H1 (cell line): Measurements from ENCODE around the gene COL1A1. TPM values are rescaled to one million over a fixed set of nuclear protein-coding genes. Genes with fewer than 3 reads are reported as not detected.
A peak's percentile ranks its signal among the peaks of the same experiment; 100 is the strongest.

Source experiments
- CTCF ChIA-PET: fragments of 300-600 bp; sonication (Branson Sonifier 250); formaldehyde crosslinking; loops from one replicate; lab custom pipeline; 2021; ENCODE audit not compliant: partially characterized antibody; lab: Charles Lee
- POLR2A ChIA-PET: fragments of 300-600 bp; sonication (Branson Sonifier 250); formaldehyde crosslinking; loops from one replicate; lab custom pipeline; 2021; ENCODE audit warnings: inconsistent platforms; ENCODE audit not compliant: partially characterized antibody; lab: Charles Lee
- DNase-seq, 2 experiments: peaks; one replicate each; pipeline versions ENCODE4 v3.0.0 to v3.0.0-alpha.2; 2010 to 2022; ENCODE audit warnings: low spot score in 2 of 2, low read depth in 1 of 2, mixed read lengths in 1 of 2
- FAIRE-seq: peaks from 2 replicates; lab custom pipeline; 2011; peaks lifted over from hg19 to GRCh38; lab: Jason Lieb, UNC
- H2AFZ ChIP-seq: 2 replicates; pipeline ENCODE4 v1.8.1; 2012; ENCODE audit warnings: low read length, inconsistent platforms
- H2AK5ac ChIP-seq: 2 replicates; pipeline ENCODE4 v1.6.1; 2013; ENCODE audit warnings: low read depth, low read length
- H2BK120ac ChIP-seq: replicated peaks from 2 replicates; pipeline ENCODE3; 2013; ENCODE audit warnings: low read depth, low read length, inconsistent platforms
- H2BK12ac ChIP-seq: 2 replicates; pipeline ENCODE4 v1.6.1; 2013; ENCODE audit warnings: low read depth, low read length
- H2BK15ac ChIP-seq: 2 replicates; pipeline ENCODE4 v1.6.1; 2013; ENCODE audit warnings: low read length
- H2BK20ac ChIP-seq: 2 replicates; pipeline ENCODE4 v1.6.1; 2013; ENCODE audit warnings: low read length
- H2BK5ac ChIP-seq: 2 replicates; pipeline ENCODE4 v1.6.1; 2013; ENCODE audit warnings: low read depth, low read length
- H3K14ac ChIP-seq: 2 replicates; pipeline ENCODE4 v1.6.1; 2013; ENCODE audit warnings: inconsistent platforms; ENCODE audit not compliant: insufficient read length
- H3K18ac ChIP-seq: 2 replicates; pipeline ENCODE4 v1.6.1; 2013; ENCODE audit warnings: low read length; ENCODE audit errors: extremely low read depth
- H3K23ac ChIP-seq: 2 replicates; pipeline ENCODE4 v1.6.1; 2013; ENCODE audit warnings: inconsistent platforms; ENCODE audit not compliant: insufficient read length
- H3K23me2 ChIP-seq: 2 replicates; pipeline ENCODE4 v1.6.1; 2013; ENCODE audit warnings: low read depth, low read length
- H3K27ac ChIP-seq: 2 replicates; pipeline ENCODE4 v1.6.1; 2011; ENCODE audit warnings: low read depth, low read length, inconsistent platforms
- H3K27me3 ChIP-seq, 4 experiments: replicated peaks in 1 of 4; 1 replicate in 1 of 4; 2 replicates in 3 of 4; pipeline versions ENCODE4 v1.6.1 to v1.8.1; 2011 to 2013; ENCODE audit warnings: low read length in 3 of 4, mild to moderate bottlenecking in 3 of 4, inconsistent platforms in 2 of 4, mixed read lengths in 2 of 4, moderate library complexity in 1 of 4; ENCODE audit not compliant: control insufficient read depth in 3 of 4, insufficient read depth in 3 of 4; ENCODE audit errors: extremely low read depth in 1 of 4
- H3K36me3 ChIP-seq, 4 experiments: 2 replicates each; pipeline versions ENCODE4 v1.6.1 to v1.8.1; 2011 to 2013; ENCODE audit warnings: mild to moderate bottlenecking in 4 of 4, low read length in 3 of 4, moderate library complexity in 2 of 4, control low read depth in 1 of 4, inconsistent platforms in 1 of 4; ENCODE audit not compliant: insufficient read depth in 4 of 4, control insufficient read depth in 2 of 4
- H3K4ac ChIP-seq: replicated peaks from 2 replicates; pipeline ENCODE3; 2013; ENCODE audit warnings: low read length, low read depth, mixed read lengths, inconsistent platforms; ENCODE audit not compliant: insufficient read length
- H3K4me1 ChIP-seq, 4 experiments: replicated peaks in 1 of 4; 1 replicate in 1 of 4; 2 replicates in 3 of 4; pipeline versions ENCODE4 v1.6.1 to v1.8.1; 2011 to 2013; ENCODE audit warnings: low read length in 3 of 4, inconsistent platforms in 2 of 4, mixed read lengths in 1 of 4; ENCODE audit not compliant: insufficient read depth in 4 of 4, control insufficient read depth in 3 of 4
- H3K4me2 ChIP-seq, 2 experiments: 2 replicates each; pipeline versions ENCODE4 v1.6.1 to v1.8.1; 2011 to 2013; ENCODE audit warnings: low read depth in 2 of 2, low read length in 2 of 2, control low read depth in 1 of 2, inconsistent platforms in 1 of 2, mild to moderate bottlenecking in 1 of 2; ENCODE audit not compliant: insufficient read depth in 1 of 2
- H3K4me3 ChIP-seq, 4 experiments: fragments of 200-600, 300-600 bp in 1 of 4; sonication (generic), shearing (Covaris generic), sonication (Bioruptor Twin) in 1 of 4; 2 replicates each; pipeline versions ENCODE4 v1.5.1 to v1.8.1; 2011 to 2016; ENCODE audit warnings: low read length in 4 of 4, low read depth in 3 of 4, control low read depth in 2 of 4, inconsistent platforms in 2 of 4, mild to moderate bottlenecking in 2 of 4, mixed read lengths in 1 of 4, moderate library complexity in 1 of 4; ENCODE audit not compliant: insufficient read depth in 2 of 4; ENCODE audit errors: extremely low read depth in 1 of 4
- H3K56ac ChIP-seq: replicated peaks from 2 replicates; pipeline ENCODE3; 2013; ENCODE audit warnings: low read depth, mild to moderate bottlenecking, mixed read lengths, low read length, inconsistent platforms; ENCODE audit not compliant: insufficient read length
- H3K79me1 ChIP-seq: 2 replicates; pipeline ENCODE4 v1.6.1; 2013; ENCODE audit warnings: low read depth, low read length, control low read depth
- H3K79me2 ChIP-seq, 2 experiments: 2 replicates each; pipeline versions ENCODE4 v1.6.1 to v1.8.1; 2012 to 2013; ENCODE audit warnings: low read length in 2 of 2, mild to moderate bottlenecking in 2 of 2, inconsistent platforms in 1 of 2; ENCODE audit not compliant: insufficient read depth in 2 of 2, control insufficient read depth in 1 of 2
- H3K9ac ChIP-seq, 4 experiments: replicated peaks in 1 of 4; 1 replicate in 1 of 4; 2 replicates in 3 of 4; pipeline versions ENCODE4 v1.6.1 to v1.8.1; 2011 to 2013; ENCODE audit warnings: low read depth in 3 of 4, low read length in 3 of 4, control low read depth in 2 of 4, mild to moderate bottlenecking in 2 of 4, moderate library complexity in 2 of 4, inconsistent platforms in 1 of 4; ENCODE audit errors: extremely low read depth in 1 of 4
- H3K9me3 ChIP-seq, 2 experiments: 2 replicates each; pipeline versions ENCODE4 v1.6.1 to v1.8.1; 2012 to 2013; ENCODE audit warnings: mild to moderate bottlenecking in 2 of 2, moderate library complexity in 2 of 2, control low read depth in 1 of 2, inconsistent platforms in 1 of 2, low read depth in 1 of 2, low read length in 1 of 2, mixed read lengths in 1 of 2; ENCODE audit not compliant: insufficient read depth in 2 of 2
- H4K20me1 ChIP-seq, 2 experiments: replicated peaks in 1 of 2; 2 replicates each; pipeline versions ENCODE3 to v1.8.1; 2011 to 2013; ENCODE audit warnings: inconsistent platforms in 2 of 2, low read length in 2 of 2, mild to moderate bottlenecking in 1 of 2; ENCODE audit not compliant: insufficient read depth in 2 of 2, control insufficient read depth in 1 of 2
- H4K5ac ChIP-seq: 2 replicates; pipeline ENCODE4 v1.6.1; 2013; ENCODE audit warnings: low read length, low read depth, mixed read lengths, inconsistent platforms; ENCODE audit not compliant: insufficient read length
- H4K8ac ChIP-seq: 2 replicates; pipeline ENCODE4 v1.8.0; 2013; ENCODE audit warnings: mild to moderate bottlenecking, moderate library complexity, low read length, inconsistent platforms; ENCODE audit not compliant: insufficient read depth; ENCODE audit errors: extremely low read depth
- H4K91ac ChIP-seq: replicated peaks from 2 replicates; pipeline ENCODE3; 2013; ENCODE audit warnings: low read length, mixed read lengths, inconsistent platforms; ENCODE audit not compliant: insufficient read length
- ATF3 ChIP-seq: IDR thresholded peaks from 2 replicates; pipeline ENCODE4 v1.6.1; 2011; ENCODE audit warnings: low read depth, mild to moderate bottlenecking, low read length; ENCODE audit not compliant: insufficient read depth
- CTCF ChIP-seq, 3 experiments: IDR thresholded peaks; 1 replicate in 2 of 3; 2 replicates in 1 of 3; pipeline versions ENCODE4 v1.5.1 to v1.6.1; 2011; ENCODE audit warnings: low read length in 3 of 3, mild to moderate bottlenecking in 3 of 3, inconsistent platforms in 2 of 3, low read depth in 1 of 3, moderate library complexity in 1 of 3; ENCODE audit not compliant: insufficient read depth in 1 of 3; ENCODE audit errors: control extremely low read depth in 1 of 3
- EP300 ChIP-seq, 2 experiments: IDR thresholded peaks; 1 replicate in 1 of 2; 2 replicates in 1 of 2; pipeline ENCODE4 v1.6.1; 2011 to 2012; ENCODE audit warnings: low read depth in 2 of 2, low read length in 2 of 2, mild to moderate bottlenecking in 2 of 2, borderline replicate concordance in 1 of 2, inconsistent platforms in 1 of 2, moderate library complexity in 1 of 2
- MAX ChIP-seq: IDR thresholded peaks from 2 replicates; pipeline ENCODE4 v1.6.1; 2012; ENCODE audit warnings: inconsistent platforms
- POLR2A ChIP-seq, 2 experiments: IDR thresholded peaks; 1 replicate in 1 of 2; 2 replicates in 1 of 2; pipeline ENCODE4 v1.6.1; 2011; ENCODE audit warnings: low read depth in 2 of 2, low read length in 2 of 2, mild to moderate bottlenecking in 2 of 2; ENCODE audit errors: control extremely low read depth in 1 of 2
- RXRA ChIP-seq: IDR thresholded peaks from 2 replicates; pipeline ENCODE4 v1.6.1; 2011; ENCODE audit warnings: low read depth, mild to moderate bottlenecking, low read length, moderate library complexity; ENCODE audit not compliant: insufficient read depth
- SIRT6 ChIP-seq: IDR thresholded peaks from one replicate; pipeline ENCODE4 v1.7.1; 2012; ENCODE audit warnings: low read length, inconsistent platforms
- WGBS, 2 experiments: shearing (Covaris generic) in 1 of 2; methylation state at CpG; one replicate each; pipeline versions ENCODE4 v1.1.6 to v1.1.7; 2013 to 2015; ENCODE audit warnings: low lambda C conversion rate in 2 of 2, mixed read lengths in 2 of 2, inconsistent platforms in 1 of 2, low coverage in 1 of 2, missing lambda C conversion rate in 1 of 2; ENCODE audit not compliant: insufficient replicate concordance in 2 of 2, insufficient coverage in 1 of 2, insufficient read length in 1 of 2; ENCODE audit errors: extremely low coverage in 1 of 2, missing lambda C conversion rate in 1 of 2; 5-methylcytosine and 5-hydroxymethylcytosine counted together
- polyA plus RNA-seq, 7 experiments: library from polyadenylated mRNA; depleted of rRNA in 3 of 7; stranded (reverse) in 5 of 7; unstranded in 2 of 7; fragments of >200 nt in 5 of 7; fragments of 200-250 nt in 2 of 7; gene quantifications; 1 replicate in 5 of 7; 2 replicates in 1 of 7; 4 replicates in 1 of 7; pipeline versions ENCODE4 v1.2.1 to v1.2.3, GENCODE V29; 2011 to 2013; ENCODE audit warnings: missing spikeins in 2 of 7, mixed read lengths in 2 of 7
- total RNA-seq: library from RNA; stranded (reverse); fragmentation: NEBNext Ultra II Directional; extraction: Animal tissue kit (Norgen Biotek cat#: 25700); gene quantifications from 2 replicates; pipeline ENCODE4 v1.2.1, GENCODE V29; 2021

COL1A1 gene
- total and polyA plus RNA-seq, 2 of the 8 experiments (the other 6 are each of a cell fraction or from before 2014, with no cell fraction given): 14.1 to 80.4 TPM

- H3K27ac ChIP-seq: no peak overlapping the region
- H4K20me1 ChIP-seq: peaks cover 1 to 2% of the 10 kb centered on the region in 2 experiments
- H4K91ac ChIP-seq: no peak overlapping the region
- H2BK20ac ChIP-seq: peak overlapping the region; percentile 88; the same call in 1 of the 2 replicates
- H3K79me2 ChIP-seq: no peaks in the 10 kb centered on the region
- H2BK12ac ChIP-seq: peak overlapping the region; percentile 75; the same call in 1 of the 2 replicates
- no peak overlapping the region for H3K4me3 ChIP-seq
- CTCF ChIA-PET: interaction anchor here (0.7 to 3.4 kb wide), 15 partner anchors 9 to 180 kb away, joined by 3 to 22 read pairs (median 5); partner anchors contain the start of gene COL1A1
- no peak overlapping the region for H3K56ac ChIP-seq
- H3K4me2 ChIP-seq: no peak overlapping the region
- H2BK15ac ChIP-seq: peak overlapping the region; percentile 93; the same call in 1 of the 2 replicates
- no peak overlapping the region for H3K23ac ChIP-seq
- H4K5ac ChIP-seq: no peak overlapping the region
- H3K36me3 ChIP-seq: peaks cover 3 to 16% (median 7%) of the 10 kb centered on the region in 4 experiments; a peak in 5 of 8 replicates
- H3K79me1 ChIP-seq: no peaks in the 10 kb centered on the region
- no peak overlapping the region for H3K18ac ChIP-seq
- H3K4me1 ChIP-seq: peaks cover 4 to 27% (median 16%) of the 10 kb centered on the region in 4 experiments
- H3K9me3 ChIP-seq: no peaks in the 10 kb centered on the region
- peak overlapping the region; percentile 44 for H3K4ac ChIP-seq
- POLR2A ChIA-PET: interaction anchor here (1.3 to 1.6 kb wide), 5 partner anchors 8 to 84 kb away, joined by 3 to 6 read pairs (median 3); no protein-coding TSS in a partner anchor
- H3K23me2 ChIP-seq: no peaks in the 10 kb centered on the region
- no peak overlapping the region for H2BK120ac ChIP-seq
- no peak for DNase-seq
- H2AK5ac ChIP-seq: peak overlapping the region; percentile 55; the same call in 1 of the 2 replicates
- H2BK5ac ChIP-seq: peak overlapping the region; percentile 78; the same call in 1 of the 2 replicates
- H3K14ac ChIP-seq: no peak overlapping the region
- H2AFZ ChIP-seq: no peak overlapping the region
- no peak overlapping the region for H3K9ac ChIP-seq
- 93% methylated on average over 12 of the region's 12 CpGs; no CpG with 5 or more reads in 1 of the 2 experiments for WGBS, 2 experiments
- H3K27me3 ChIP-seq: no peaks in the 10 kb centered on the region
- H4K8ac ChIP-seq: no peak overlapping the region
- no peak for FAIRE-seq
- no peak for TF ChIP-seq RXRA
- TF ChIP-seq MAX: no peak
- TF ChIP-seq EP300 (IDR thresholded peaks at IDR 0.05; ENCODE audit: borderline replicate concordance in 1 of 2, low read depth in 2 of 2, low read length in 2 of 2): no peak
- TF ChIP-seq POLR2A (IDR thresholded peaks at IDR 0.05; ENCODE audit: control extremely low read depth in 1 of 2, low read depth in 2 of 2, low read length in 2 of 2): no peak
- no peak for TF ChIP-seq ATF3
- no peak for TF ChIP-seq SIRT6
- TF ChIP-seq CTCF (IDR thresholded peaks at IDR 0.05; ENCODE audit: control extremely low read depth in 1 of 3, insufficient read depth in 1 of 3, low read depth in 1 of 3, low read length in 3 of 3): no peak
These were observed 19.6 kb downstream of the COL1A1 start for GRCh38 chr17:50181591-50182560.
